Natural killer cell (primary cell): ENCODE measurements around the gene ICAM5. TPM values are rescaled to one million over a fixed set of nuclear protein-coding genes. Genes with fewer than 3 reads are reported as not detected.

ENCODE experiments used
- ATAC-seq, 3 donors: fragments of 150-1000 bp in 2 of 3; fragments of 200-7000 bp in 1 of 3; cut with Tn5 transposase; 1 replicate in 1 of 3; 2 replicates in 2 of 3; pipeline ENCODE4 v1.10.0; 2021; ENCODE audit warnings: mild to moderate bottlenecking in 2 of 3, moderate library complexity in 2 of 3
- DNase-seq, 2 donors: peaks; one replicate each; pipeline versions ENCODE4 v3.0.0 to v3.0.0-alpha.2; 2013 to 2021; ENCODE audit warnings: mixed read lengths in 1 of 2
- H3K27ac ChIP-seq: one replicate; pipeline ENCODE4 v1.5.1; 2013; ENCODE audit warnings: mild to moderate bottlenecking, low read length
- H3K27me3 ChIP-seq: one replicate; pipeline ENCODE4 v1.6.1; 2013; ENCODE audit warnings: low read length; ENCODE audit not compliant: control insufficient read depth, insufficient read depth
- H3K36me3 ChIP-seq: one replicate; pipeline ENCODE4 v1.6.1; 2013; ENCODE audit warnings: low read length; ENCODE audit not compliant: control insufficient read depth, insufficient read depth
- H3K4me1 ChIP-seq: one replicate; pipeline ENCODE4 v1.6.1; 2013; ENCODE audit warnings: low read length; ENCODE audit not compliant: control insufficient read depth, insufficient read depth
- H3K4me3 ChIP-seq: one replicate; pipeline ENCODE4 v1.5.1; 2013; ENCODE audit warnings: low read length
- H3K9me3 ChIP-seq: one replicate; pipeline ENCODE4 v1.6.1; 2013; ENCODE audit warnings: low read length; ENCODE audit not compliant: control insufficient read depth, insufficient read depth
- H3K27ac Mint-ChIP-seq, 2 donors: one replicate each; pipeline ENCODE4 v1.8.0; 2022; ENCODE audit warnings: mild to moderate bottlenecking in 2 of 2, mixed read lengths in 2 of 2, moderate library complexity in 1 of 2
- H3K27me3 Mint-ChIP-seq, 2 donors: one replicate each; pipeline ENCODE4 v1.8.0; 2022; ENCODE audit warnings: low read depth in 2 of 2, mixed read lengths in 2 of 2
- H3K36me3 Mint-ChIP-seq: one replicate; pipeline ENCODE4 v1.8.0; 2022; ENCODE audit warnings: mixed read lengths
- H3K4me1 Mint-ChIP-seq, 2 donors: one replicate each; pipeline ENCODE4 v1.8.0; 2022; ENCODE audit warnings: mixed read lengths in 2 of 2
- H3K4me3 Mint-ChIP-seq: one replicate; pipeline ENCODE4 v1.8.0; 2022; ENCODE audit warnings: mild to moderate bottlenecking, moderate library complexity, mixed read lengths
- H3K9me3 Mint-ChIP-seq, 2 donors: one replicate each; pipeline ENCODE4 v1.8.0; 2022; ENCODE audit warnings: mixed read lengths in 2 of 2
- CTCF ChIP-seq: fragments of 200-600 bp; IDR thresholded peaks from one replicate; pipeline ENCODE4 v1.8.0; 2022; ENCODE audit warnings: antibody characterized with exemption
- WGBS: methylation state at CpG from one replicate; pipeline ENCODE4 v1.1.7; 2013; ENCODE audit warnings: missing lambda C conversion rate; ENCODE audit not compliant: insufficient coverage; 5-methylcytosine and 5-hydroxymethylcytosine counted together
- intact Hi-C: fragments of 100-400 bp; cut with micrococcal nuclease; formaldehyde crosslinking; loops from one replicate; pipeline ENCODE4 v1.14.2; 2022
- total RNA-seq, 4 donors: library from RNA; stranded (reverse); fragments of 120-200 nt in 1 of 4; gene quantifications; one replicate each; pipeline versions ENCODE4 v1.2.3 to v1.2.4, GENCODE V29; 2013 to 2022

ICAM5 gene
- total RNA-seq, 3 donors from 2014 or later (not counting 1 experiment from before 2014, with no cell fraction given): 1.1 to 1.6 (median 1.5) TPM

GRCh38 chr19:10317045-10317856, 27.5 kb downstream of the ICAM5 start:
- Histone ChIP-seq H3K27ac (no peak overlapping the region), H3K4me1 (peaks cover 12% of the 10 kb centered on the region), H3K4me3 (no peak overlapping the region), H3K36me3 (peaks cover 44% of the 10 kb centered on the region), H3K27me3 (no peaks in the 10 kb centered on the region), H3K9me3 (no peaks in the 10 kb centered on the region)
- DNase-seq: peak in 1 of 2 donors; percentile 4
- ATAC-seq: no peak
- peaks cover 6 to 36% of the 10 kb centered on the region in 2 donors for H3K4me1 Mint-ChIP-seq
- WGBS: 91% methylated on average over 29 of the region's 29 CpGs
- intact Hi-C loops: no loop called here
- no peaks in the 10 kb centered on the region for H3K27me3 Mint-ChIP-seq
- no peaks in the 10 kb centered on the region for H3K36me3 Mint-ChIP-seq
- peak overlapping the region in 1 of 2 donors; percentile 91 for H3K27ac Mint-ChIP-seq
- H3K4me3 Mint-ChIP-seq: no peak overlapping the region
- no peak for TF ChIP-seq CTCF
- H3K9me3 Mint-ChIP-seq: no peaks in the 10 kb centered on the region

- no peak for TF ChIP-seq CTCF
- Histone ChIP-seq H3K9me3 (no peaks in the 10 kb centered on the region), H3K27ac (no peak overlapping the region), H3K4me3 (no peak overlapping the region), H3K27me3 (no peaks in the 10 kb centered on the region), H3K4me1 (peaks cover 12% of the 10 kb centered on the region), H3K36me3 (peaks cover 51% of the 10 kb centered on the region)
- DNase-seq (peak in 1 of 2 donors; percentile 1), ATAC-seq (no peak)
- no peak overlapping the region for H3K4me3 Mint-ChIP-seq
- intact Hi-C loops: no loop called here
- peaks cover 6 to 36% of the 10 kb centered on the region in 2 donors for H3K4me1 Mint-ChIP-seq
- WGBS: 94% methylated on average over 15 of the region's 15 CpGs
- H3K9me3 Mint-ChIP-seq: no peaks in the 10 kb centered on the region
- no peaks in the 10 kb centered on the region for H3K27me3 Mint-ChIP-seq
- no peak overlapping the region for H3K27ac Mint-ChIP-seq
- no peaks in the 10 kb centered on the region for H3K36me3 Mint-ChIP-seq
These were observed 28.2 kb downstream of the ICAM5 start for GRCh38 chr19:10317857-10318462.

GRCh38 chr19:10318807-10319682, 29.3 kb downstream of the ICAM5 start:
- H3K4me1 Mint-ChIP-seq: peaks cover 6 to 36% of the 10 kb centered on the region in 2 donors
- H3K4me3 Mint-ChIP-seq: no peak overlapping the region
- Histone ChIP-seq H3K4me1 (peaks cover 12% of the 10 kb centered on the region), H3K4me3 (no peak overlapping the region), H3K9me3 (no peaks in the 10 kb centered on the region), H3K27ac (no peak overlapping the region), H3K36me3 (peaks cover 62% of the 10 kb centered on the region), H3K27me3 (no peaks in the 10 kb centered on the region)
- H3K36me3 Mint-ChIP-seq: no peaks in the 10 kb centered on the region
- WGBS: 97% methylated on average over 12 of the region's 13 CpGs
- H3K27ac Mint-ChIP-seq: no peak overlapping the region
- TF ChIP-seq CTCF: no peak
- intact Hi-C loops: no loop called here
- ATAC-seq (no peak), DNase-seq (no peak)
- H3K9me3 Mint-ChIP-seq: no peaks in the 10 kb centered on the region
- H3K27me3 Mint-ChIP-seq: no peaks in the 10 kb centered on the region
